ENCODE measurements around the gene CD226.

CD226 gene

GRCh38 chr18:69949538-69949936 lies 1.9 kb upstream of the CD226 start:
- Histone ChIP-seq H3K27me3 (ENCODE audit: insufficient read depth, low read depth) (no peaks in the 10 kb centered on the region), H3K9ac (peak overlapping the region; percentile 46; the same call in 1 of the 2 replicates), H3K4me2 (peak overlapping the region; percentile 85)

GRCh38 chr18:69948919-69949537 lies 1.4 kb upstream of the CD226 start:
- H3K36me3 ChIP-seq (ENCODE audit: insufficient read depth), result no peaks in the 10 kb centered on the region
- H2AFZ ChIP-seq (ENCODE audit: low read depth), result peak overlapping the region; percentile 41; the same call in 1 of the 2 replicates
- peak overlapping the region; percentile 85 for H3K4me2 ChIP-seq

More at GRCh38 chr18:69949538-69949936, 1.9 kb upstream of the CD226 start:
- Histone ChIP-seq H2AFZ (ENCODE audit: low read depth) (peak overlapping the region; percentile 41; the same call in 1 of the 2 replicates), H3K4me1 (ENCODE audit: low read depth, poor library complexity, severe bottlenecking) (peaks cover 33% of the 10 kb centered on the region), H3K79me2 (ENCODE audit: insufficient read depth, low read depth) (no peaks in the 10 kb centered on the region), H3K36me3 (ENCODE audit: insufficient read depth) (no peaks in the 10 kb centered on the region), H4K20me1 (ENCODE audit: insufficient read depth) (no peaks in the 10 kb centered on the region), H3K4me3 (IDR thresholded peaks at IDR 0.05; ENCODE audit: insufficient read depth, low read depth, low read length) (no peak overlapping the region), H3K27ac (peak overlapping the region; percentile 70)
- TF ChIP-seq CTCF (conservative IDR thresholded peaks at IDR 0.05; ENCODE audit: low read depth, low read length), result no peak

GRCh38 chr18:69948256-69948655 lies 583 bp upstream of the CD226 start:
- no peak overlapping the region for H3K4me3 ChIP-seq (IDR thresholded peaks at IDR 0.05; ENCODE audit: insufficient read depth, low read depth, low read length)

More at GRCh38 chr18:69948919-69949537, 1.4 kb upstream of the CD226 start:
- Histone ChIP-seq H3K27me3 (ENCODE audit: insufficient read depth, low read depth) (no peaks in the 10 kb centered on the region), H3K4me1 (ENCODE audit: low read depth, poor library complexity, severe bottlenecking) (peaks cover 33% of the 10 kb centered on the region), H3K9ac (peak overlapping the region; percentile 46; the same call in 1 of the 2 replicates), H3K4me3 (IDR thresholded peaks at IDR 0.05; ENCODE audit: insufficient read depth, low read depth, low read length) (no peak overlapping the region), H4K20me1 (ENCODE audit: insufficient read depth) (no peaks in the 10 kb centered on the region), H3K79me2 (ENCODE audit: insufficient read depth, low read depth) (no peaks in the 10 kb centered on the region), H3K27ac (peak overlapping the region; percentile 70)
- TF ChIP-seq CTCF (conservative IDR thresholded peaks at IDR 0.05; ENCODE audit: low read depth, low read length), result no peak

GRCh38 chr18:69946608-69947155 lies 991 bp downstream of the CD226 start:
- no peak overlapping the region for H2AFZ ChIP-seq (ENCODE audit: low read depth)
- no peaks in the 10 kb centered on the region for H3K27me3 ChIP-seq (ENCODE audit: insufficient read depth, low read depth)
- H3K4me1 ChIP-seq (ENCODE audit: low read depth, poor library complexity, severe bottlenecking), result peaks cover 33% of the 10 kb centered on the region
- no peak overlapping the region for H3K27ac ChIP-seq
- H3K4me2 ChIP-seq, result no peak overlapping the region
- no peak overlapping the region for H3K9ac ChIP-seq
- no peaks in the 10 kb centered on the region for H4K20me1 ChIP-seq (ENCODE audit: insufficient read depth)
- H3K36me3 ChIP-seq (ENCODE audit: insufficient read depth), result no peaks in the 10 kb centered on the region
- no peak overlapping the region for H3K4me3 ChIP-seq (IDR thresholded peaks at IDR 0.05; ENCODE audit: insufficient read depth, low read depth, low read length)
- no peaks in the 10 kb centered on the region for H3K79me2 ChIP-seq (ENCODE audit: insufficient read depth, low read depth)
- TF ChIP-seq CTCF (conservative IDR thresholded peaks at IDR 0.05; ENCODE audit: low read depth, low read length), result no peak

More at GRCh38 chr18:69948256-69948655, 583 bp upstream of the CD226 start:
- peaks cover 33% of the 10 kb centered on the region for H3K4me1 ChIP-seq (ENCODE audit: low read depth, poor library complexity, severe bottlenecking)
- H2AFZ ChIP-seq (ENCODE audit: low read depth), result peak overlapping the region; percentile 41; the same call in 1 of the 2 replicates
- H3K27me3 ChIP-seq (ENCODE audit: insufficient read depth, low read depth), result no peaks in the 10 kb centered on the region
- peak overlapping the region; percentile 46; the same call in 1 of the 2 replicates for H3K9ac ChIP-seq
- H3K36me3 ChIP-seq (ENCODE audit: insufficient read depth), result no peaks in the 10 kb centered on the region
- no peak for TF ChIP-seq CTCF (conservative IDR thresholded peaks at IDR 0.05; ENCODE audit: low read depth, low read length)
- H4K20me1 ChIP-seq (ENCODE audit: insufficient read depth), result no peaks in the 10 kb centered on the region
- no peaks in the 10 kb centered on the region for H3K79me2 ChIP-seq (ENCODE audit: insufficient read depth, low read depth)
- H3K4me2 ChIP-seq, result peak overlapping the region; percentile 85
- H3K27ac ChIP-seq, result peak overlapping the region; percentile 70; the same call in 1 of the 2 replicates

Data from KMS-11 (cell line).